KOPT-K1 (cell line): Measurements from ENCODE around the gene METTL16.
A peak's percentile ranks its signal among the peaks of the same experiment; 100 is the strongest.

Experiments
- H3K27ac ChIP-seq: fragments of 200-600 bp; sonication (generic); 2 replicates; pipeline ENCODE4 v1.5.1; 2016; ENCODE audit warnings: antibody characterized with exemption, mild to moderate bottlenecking, low read depth, low read length; ENCODE audit not compliant: poor library complexity, severe bottlenecking
- H3K36me3 ChIP-seq: fragments of 200-600 bp; sonication (generic); 2 replicates; pipeline ENCODE4 v1.5.1; 2017; ENCODE audit warnings: antibody characterized with exemption, mild to moderate bottlenecking, low read length, moderate library complexity; ENCODE audit not compliant: insufficient read depth
- H3K9me3 ChIP-seq: fragments of 200-600 bp; sonication (generic); 2 replicates; pipeline ENCODE4 v1.5.1; 2017; ENCODE audit warnings: antibody characterized with exemption, low read length, mild to moderate bottlenecking; ENCODE audit not compliant: insufficient read depth, poor library complexity, severe bottlenecking

The METTL16 gene

GRCh38 chr17:2421315-2422147, 90.2 kb downstream of the METTL16 start:
- Histone ChIP-seq H3K9me3 (no peaks in the 10 kb centered on the region), H3K27ac (no peak overlapping the region), H3K36me3 (peaks cover 82% of the 10 kb centered on the region)

GRCh38 chr17:2420176-2420575, 91.5 kb downstream of the METTL16 start:
- no peak overlapping the region for H3K27ac ChIP-seq
- H3K9me3 ChIP-seq: no peaks in the 10 kb centered on the region
- peaks cover 82% of the 10 kb centered on the region for H3K36me3 ChIP-seq

GRCh38 chr17:2419486-2419885, 92.2 kb downstream of the METTL16 start:
- H3K9me3 ChIP-seq: no peaks in the 10 kb centered on the region
- peaks cover 82% of the 10 kb centered on the region for H3K36me3 ChIP-seq
- H3K27ac ChIP-seq: no peak overlapping the region

GRCh38 chr17:2418572-2418971, 93.1 kb downstream of the METTL16 start:
- H3K27ac ChIP-seq: no peak overlapping the region
- H3K36me3 ChIP-seq: peaks cover 88% of the 10 kb centered on the region
- H3K9me3 ChIP-seq: no peaks in the 10 kb centered on the region

- Histone ChIP-seq H3K36me3 (peaks cover 70% of the 10 kb centered on the region), H3K27ac (no peak overlapping the region), H3K9me3 (no peaks in the 10 kb centered on the region)
Observed at GRCh38 chr17:2416010-2416734, 95.5 kb downstream of the METTL16 start.

GRCh38 chr17:2415081-2415480, 96.6 kb downstream of the METTL16 start:
- Histone ChIP-seq H3K9me3 (no peaks in the 10 kb centered on the region), H3K36me3 (peaks cover 63% of the 10 kb centered on the region), H3K27ac (no peak overlapping the region)

- peaks cover 58% of the 10 kb centered on the region for H3K36me3 ChIP-seq
- no peaks in the 10 kb centered on the region for H3K9me3 ChIP-seq
- no peak overlapping the region for H3K27ac ChIP-seq
Observed at GRCh38 chr17:2414446-2415064, 97.1 kb downstream of the METTL16 start.

GRCh38 chr17:2412561-2413021, 99.1 kb downstream of the METTL16 start:
- peaks cover 38% of the 10 kb centered on the region for H3K36me3 ChIP-seq
- no peaks in the 10 kb centered on the region for H3K9me3 ChIP-seq
- H3K27ac ChIP-seq: no peak overlapping the region

GRCh38 chr17:2410951-2411350, 100.7 kb downstream of the METTL16 start:
- Histone ChIP-seq H3K36me3 (peaks cover 26% of the 10 kb centered on the region), H3K9me3 (no peaks in the 10 kb centered on the region), H3K27ac (no peak overlapping the region)

- Histone ChIP-seq H3K9me3 (no peaks in the 10 kb centered on the region), H3K36me3 (peaks cover 3% of the 10 kb centered on the region; the same call in 1 of the 2 replicates), H3K27ac (no peak overlapping the region)
Observed at GRCh38 chr17:2406903-2407790, 104.5 kb downstream of the METTL16 start.

- peaks cover 3% of the 10 kb centered on the region; the same call in 1 of the 2 replicates for H3K36me3 ChIP-seq
- no peaks in the 10 kb centered on the region for H3K9me3 ChIP-seq
- no peak overlapping the region for H3K27ac ChIP-seq
Observed at GRCh38 chr17:2406271-2406902, 105.3 kb downstream of the METTL16 start.

GRCh38 chr17:2405247-2405926, 106.3 kb downstream of the METTL16 start:
- Histone ChIP-seq H3K36me3 (no peaks in the 10 kb centered on the region), H3K9me3 (no peaks in the 10 kb centered on the region), H3K27ac (no peak overlapping the region)

- Histone ChIP-seq H3K27ac (no peak overlapping the region), H3K9me3 (no peaks in the 10 kb centered on the region), H3K36me3 (no peaks in the 10 kb centered on the region)
Observed at GRCh38 chr17:2403044-2403443, 108.6 kb downstream of the METTL16 start.

- peak overlapping the region; percentile 60 for H3K27ac ChIP-seq
- H3K9me3 ChIP-seq: no peaks in the 10 kb centered on the region
- no peaks in the 10 kb centered on the region for H3K36me3 ChIP-seq
Observed at GRCh38 chr17:2402544-2402943, 109.1 kb downstream of the METTL16 start.
